GM21529 (cell line): Measurements from ENCODE around the gene DEUP1.
"Not testable (repeated sequence)": the region's sequence is repeated elsewhere in the genome, so short reads cannot be mapped to it uniquely, and the experiment has no call there.

Source experiments
- ATAC-seq: cut with Tn5 transposase; IDR thresholded peaks from one replicate; pipeline ENCODE4 v1.9.1; 2021; ENCODE audit not compliant: unreplicated experiment

The DEUP1 gene

GRCh38 chr11:93330446-93330984, at the start of gene DEUP1:
Gene DEUP1 (plus strand): TSS chr11:93330742. CDS start chr11:93332260, 1,518 bp downstream.
- no peak for ATAC-seq

DNA sequence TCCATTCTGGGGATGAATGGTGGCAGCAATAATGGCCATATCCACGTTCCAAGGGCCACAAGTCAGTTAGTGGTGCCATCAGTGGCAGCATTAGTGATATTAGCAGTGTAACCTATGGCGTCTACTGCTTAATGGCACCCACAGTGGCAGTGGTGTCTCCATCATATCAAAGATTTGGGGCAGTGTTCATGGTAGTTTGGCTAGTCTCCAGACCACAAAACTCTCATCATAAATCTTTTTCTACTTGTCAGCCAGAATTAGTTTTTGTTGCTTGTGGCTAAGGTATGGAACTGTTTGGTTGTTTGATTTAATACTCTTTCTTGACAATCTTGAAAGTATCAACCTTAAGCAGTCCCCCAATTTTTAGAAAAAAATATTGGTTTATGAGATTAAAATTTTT, 45.1 kb upstream of the DEUP1 start:
- no peak for ATAC-seq

DNA sequence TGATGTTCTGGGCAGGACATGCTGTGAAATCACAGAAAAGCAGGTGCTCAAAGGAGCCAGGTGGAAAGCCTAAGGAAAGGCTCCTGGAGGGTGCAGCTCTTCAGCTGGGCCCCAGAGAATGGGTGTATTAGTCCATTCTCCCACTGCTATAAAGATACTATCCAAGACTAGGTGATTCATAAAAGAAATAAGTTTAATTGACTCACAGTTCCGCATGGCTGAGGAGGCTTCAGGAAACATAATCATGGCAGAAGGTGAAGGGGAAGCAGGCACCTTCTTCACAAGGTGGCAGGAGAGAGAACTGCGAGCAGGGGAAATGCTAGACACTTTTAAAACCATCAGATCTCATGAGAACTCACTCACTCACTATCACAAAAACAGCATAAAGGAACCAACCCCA, 43.1 kb upstream of the DEUP1 start:
- no peak for ATAC-seq

GRCh38 chr11:93288079-93288478, 42.5 kb upstream of the DEUP1 start:
- peak; percentile 71 for ATAC-seq

- peak; percentile 74 for ATAC-seq
Measured at GRCh38 chr11:93288767-93289166, 41.8 kb upstream of the DEUP1 start.

DNA sequence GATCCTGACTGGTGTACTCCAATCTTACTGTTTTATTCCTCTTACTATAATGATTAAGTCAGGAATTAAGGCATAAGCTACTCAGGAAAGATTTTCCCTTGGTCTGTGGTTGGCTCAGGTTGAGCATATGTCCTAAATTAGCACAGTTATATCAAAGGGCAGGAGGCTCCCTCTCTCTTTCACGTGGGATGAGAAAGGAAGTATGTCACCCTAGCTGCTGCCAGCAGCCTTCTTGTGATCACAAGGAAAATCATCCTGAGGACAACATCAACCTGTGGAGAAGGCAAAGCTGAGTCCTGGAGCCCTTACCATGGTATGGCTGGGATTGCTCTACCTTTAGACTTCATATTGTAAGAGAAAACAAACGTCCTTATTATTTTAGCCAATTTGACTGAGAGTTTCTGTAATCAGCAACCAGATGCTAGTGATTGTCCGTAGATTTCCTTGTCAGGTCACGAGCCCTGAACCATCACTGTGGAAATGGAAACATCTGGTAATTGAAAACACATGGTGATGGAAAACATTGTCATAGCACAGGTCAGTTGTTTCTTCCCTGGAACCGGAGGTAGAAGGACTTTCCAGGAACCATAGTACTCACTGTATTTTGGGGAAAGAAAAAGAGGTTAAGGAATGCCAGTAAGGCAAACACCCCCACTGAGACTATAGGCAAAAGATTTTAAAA, 40.6 kb upstream of the DEUP1 start:
- ATAC-seq: no peak

DNA sequence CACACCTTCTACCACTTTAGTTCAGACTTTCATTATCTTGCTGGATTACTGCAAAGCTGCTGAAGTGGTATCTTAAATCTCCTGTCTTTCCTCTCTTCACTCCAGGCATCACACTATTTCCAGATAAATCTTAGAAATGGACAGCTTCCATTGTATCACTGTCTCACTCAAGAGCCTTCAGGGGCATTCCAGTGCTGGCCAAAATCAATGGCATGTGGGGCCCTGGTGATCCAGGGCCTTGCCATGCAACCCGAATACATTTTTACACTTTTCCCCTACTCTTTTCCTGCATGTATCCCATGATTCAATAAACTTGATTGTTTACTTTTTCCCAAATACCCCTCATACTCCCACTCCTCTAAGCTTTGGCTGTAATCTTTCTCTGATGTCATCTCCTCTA, 39.4 kb upstream of the DEUP1 start:
- ATAC-seq: no peak

DNA sequence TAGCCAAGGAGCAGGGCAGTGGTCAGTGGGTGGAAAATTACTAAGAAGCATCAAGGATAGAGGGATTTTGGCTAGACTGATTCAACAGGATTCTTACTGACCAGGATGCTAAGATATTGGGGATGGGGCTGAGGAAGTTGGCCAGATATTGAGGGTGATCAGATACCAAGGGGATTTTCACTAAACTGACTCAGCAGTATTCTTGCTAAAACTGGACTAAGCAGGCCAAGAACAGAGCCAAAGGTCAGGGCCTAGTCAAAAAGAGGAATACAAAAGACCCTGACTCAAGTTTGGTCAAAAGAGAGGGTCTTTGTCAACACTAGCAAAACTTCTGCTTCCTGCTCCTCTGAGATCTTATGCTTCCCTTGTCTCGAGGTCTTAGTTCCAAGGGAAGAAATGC, 38.6 kb upstream of the DEUP1 start:
- no peak for ATAC-seq

- ATAC-seq: no peak
Measured at GRCh38 chr11:93295921-93296575, 34.5 kb upstream of the DEUP1 start.

GRCh38 chr11:93303689-93304088, 26.9 kb upstream of the DEUP1 start:
- ATAC-seq: no peak

- not testable (repeated sequence) for ATAC-seq
Measured at GRCh38 chr11:93314399-93314798, 16.1 kb upstream of the DEUP1 start.

DNA sequence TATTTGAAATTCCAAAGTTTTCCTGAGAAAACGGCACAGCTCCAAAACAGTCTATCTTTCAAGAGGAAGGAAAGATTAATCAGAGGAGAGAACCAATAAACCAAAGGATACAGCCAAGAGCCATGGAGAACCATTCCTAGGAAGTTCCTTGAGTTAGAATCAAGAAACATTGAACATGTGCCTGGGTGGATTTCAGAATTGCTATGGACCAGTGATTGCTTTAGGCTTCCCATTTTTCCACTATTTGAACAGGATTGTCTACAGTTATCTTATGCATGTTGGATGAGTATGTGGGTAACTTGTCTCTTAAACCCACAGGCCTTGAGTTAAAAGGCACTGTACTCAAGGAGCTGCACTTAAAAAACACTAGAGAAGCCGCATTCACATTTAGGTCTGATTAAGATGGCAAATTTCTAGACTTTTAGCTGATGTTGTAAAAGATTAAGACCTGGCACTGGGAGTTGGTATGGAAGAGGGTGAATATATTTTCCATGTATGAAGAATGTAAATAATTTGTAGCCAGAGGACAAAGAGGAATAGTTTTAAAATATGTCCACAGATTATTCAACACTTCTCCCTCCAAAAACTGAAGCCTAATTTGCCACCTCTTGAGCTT, 11.2 kb upstream of the DEUP1 start:
- no peak for ATAC-seq

- no peak for ATAC-seq
Measured at GRCh38 chr11:93320230-93320629, 10.3 kb upstream of the DEUP1 start.

GRCh38 chr11:93322207-93322606, 8.3 kb upstream of the DEUP1 start:
- no peak for ATAC-seq

DNA sequence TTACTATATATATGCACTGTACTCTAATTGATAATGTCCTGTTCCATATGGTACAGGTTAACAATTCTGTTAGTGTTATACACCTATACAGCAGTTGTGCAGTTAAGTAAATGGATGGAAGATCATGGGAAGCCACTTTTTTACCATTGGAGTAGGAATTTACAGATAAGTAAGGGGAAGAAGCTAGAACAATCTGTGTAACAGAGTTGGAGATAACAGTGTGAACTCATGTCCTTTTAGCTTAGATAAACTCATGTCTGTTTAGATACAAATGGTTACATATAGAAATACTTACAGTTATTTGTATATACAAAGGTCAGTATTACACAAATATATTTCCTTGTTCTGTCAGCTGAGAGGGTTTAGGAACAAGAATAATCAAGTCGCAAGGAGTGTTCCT, 6.8 kb upstream of the DEUP1 start:
- ATAC-seq: no peak

DNA sequence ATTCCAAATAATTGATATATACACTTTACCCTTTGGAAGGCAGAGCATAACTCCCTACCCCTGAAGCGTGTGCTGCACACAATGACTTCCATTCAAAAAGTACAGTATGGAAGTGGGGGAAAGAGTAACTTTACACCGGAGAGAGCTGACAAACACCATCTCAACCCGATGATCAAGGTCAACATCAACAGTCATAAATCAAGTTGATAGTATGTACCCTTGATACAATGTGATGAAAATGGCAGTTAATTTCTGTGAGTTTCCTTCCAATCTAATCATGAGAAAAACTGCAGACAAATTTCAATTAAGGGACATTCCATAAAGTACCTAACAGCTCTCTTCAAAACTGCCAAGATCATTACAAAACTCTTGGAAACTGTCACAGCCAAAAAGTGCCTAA, 6.0 kb upstream of the DEUP1 start:
- no peak for ATAC-seq

GRCh38 chr11:93326681-93327080, 3.9 kb upstream of the DEUP1 start:
- ATAC-seq: no peak

DNA sequence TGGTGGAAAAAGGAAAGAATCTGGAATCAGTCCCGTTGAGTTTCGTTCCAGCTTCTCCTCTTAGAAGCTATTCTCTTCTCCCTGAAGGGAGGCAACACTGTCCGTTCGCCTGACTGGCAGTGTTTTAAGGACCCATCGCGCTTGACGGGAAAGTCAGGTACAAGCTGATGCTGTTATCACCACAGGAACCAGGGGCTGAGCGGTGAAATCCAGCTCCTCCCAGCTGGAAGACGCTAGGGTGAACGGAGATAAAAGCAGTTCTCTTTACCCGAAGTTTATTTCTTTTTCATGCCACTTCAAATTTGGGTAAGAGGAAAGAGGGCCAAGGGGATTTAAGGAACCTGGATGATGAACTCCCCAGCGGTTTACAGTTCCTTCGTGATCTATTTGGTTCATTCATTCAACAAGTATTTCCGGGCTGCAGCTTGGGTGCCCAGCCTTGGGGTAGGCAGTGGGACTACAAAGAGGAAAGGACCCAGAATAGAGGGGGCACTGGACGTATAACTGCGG, 551 bp upstream of the DEUP1 start:
- ATAC-seq: no peak

DNA sequence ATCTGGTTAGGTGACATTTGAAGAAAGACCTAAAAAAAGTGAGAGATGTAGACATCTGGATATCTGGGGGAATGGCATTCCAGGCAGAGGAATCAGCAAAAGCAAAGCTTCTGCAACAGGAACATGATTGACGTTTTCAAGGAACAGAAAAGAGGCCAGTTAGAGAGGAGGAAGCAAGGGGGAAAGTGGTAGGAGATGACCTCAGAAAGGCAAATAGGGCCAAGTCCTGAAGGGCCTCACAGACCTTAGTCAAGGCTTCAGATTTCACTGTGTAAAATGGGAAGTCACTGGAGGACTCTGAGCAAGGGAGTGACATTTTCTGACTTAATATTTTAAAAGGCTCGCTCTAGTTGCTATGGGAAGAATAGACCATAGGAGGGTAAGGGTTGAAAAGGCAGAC, 9.7 kb downstream of the DEUP1 start:
- no peak for ATAC-seq

DNA sequence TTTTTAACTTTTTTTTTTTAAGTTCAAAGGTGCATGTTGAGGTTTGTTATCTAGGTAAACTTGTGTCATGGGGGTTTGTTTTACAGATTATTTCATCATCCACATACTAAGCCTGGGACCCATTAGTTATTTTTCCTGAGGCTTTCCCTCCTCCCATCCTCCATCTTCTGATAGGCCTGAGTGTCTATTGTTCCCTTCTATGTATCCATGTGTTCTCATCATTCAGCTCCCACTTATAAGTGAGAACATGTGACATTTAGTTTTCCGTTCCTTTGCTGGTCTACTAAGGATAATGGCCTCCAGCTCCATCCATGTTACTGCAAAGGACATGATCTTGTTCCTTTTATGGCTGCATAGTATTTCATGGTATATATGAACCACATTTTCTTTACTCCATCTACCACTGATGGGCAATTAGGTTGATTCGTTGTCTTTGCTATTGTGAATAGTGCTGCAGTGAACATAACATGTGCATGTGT, 14.4 kb downstream of the DEUP1 start:
- no peak for ATAC-seq

DNA sequence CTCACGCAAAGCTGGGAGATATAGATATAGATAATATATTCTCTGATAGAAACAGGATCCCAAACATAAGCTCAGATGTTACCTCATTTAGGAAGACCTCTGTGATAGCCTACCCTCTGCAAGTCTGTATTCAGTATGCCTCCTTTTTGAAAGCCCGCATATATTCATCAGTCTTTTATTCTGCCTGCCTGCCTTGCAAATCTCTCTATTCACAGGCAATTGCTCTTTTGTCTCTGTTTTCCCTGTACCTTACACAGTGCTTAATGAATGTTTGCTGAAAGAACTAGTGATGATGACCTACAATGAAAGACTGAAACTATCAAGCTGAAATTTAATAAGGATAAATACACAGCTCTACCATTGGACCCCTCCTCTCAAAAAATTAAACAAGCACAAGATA, 18.4 kb downstream of the DEUP1 start:
- no peak for ATAC-seq

DNA sequence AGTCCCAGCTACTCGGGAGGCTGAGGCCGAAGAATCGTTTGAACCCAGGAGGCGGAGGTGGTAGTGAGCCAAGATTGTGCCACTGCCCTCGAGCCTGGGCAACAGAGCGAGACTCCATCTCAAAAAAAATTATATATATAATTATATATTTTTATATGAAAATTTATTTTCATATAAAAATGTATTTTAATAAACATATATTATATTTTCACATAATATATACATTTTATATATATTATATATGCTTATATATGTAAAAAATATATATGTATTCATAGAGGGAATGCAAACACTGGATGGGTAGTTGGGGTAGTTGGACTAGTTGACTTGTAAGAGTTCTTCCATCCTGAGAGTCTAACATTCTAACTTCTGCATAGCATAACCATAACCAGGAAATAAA, 20.3 kb downstream of the DEUP1 start:
- no peak for ATAC-seq
